Effector CD8-positive, alpha-beta T cell (primary cell): ENCODE results near the gene NCOR2.

Experiments used
- DNase-seq: peaks from one replicate; lab custom pipeline; 2025; lab: John Stamatoyannopoulos, UW

The NCOR2 gene

DNA sequence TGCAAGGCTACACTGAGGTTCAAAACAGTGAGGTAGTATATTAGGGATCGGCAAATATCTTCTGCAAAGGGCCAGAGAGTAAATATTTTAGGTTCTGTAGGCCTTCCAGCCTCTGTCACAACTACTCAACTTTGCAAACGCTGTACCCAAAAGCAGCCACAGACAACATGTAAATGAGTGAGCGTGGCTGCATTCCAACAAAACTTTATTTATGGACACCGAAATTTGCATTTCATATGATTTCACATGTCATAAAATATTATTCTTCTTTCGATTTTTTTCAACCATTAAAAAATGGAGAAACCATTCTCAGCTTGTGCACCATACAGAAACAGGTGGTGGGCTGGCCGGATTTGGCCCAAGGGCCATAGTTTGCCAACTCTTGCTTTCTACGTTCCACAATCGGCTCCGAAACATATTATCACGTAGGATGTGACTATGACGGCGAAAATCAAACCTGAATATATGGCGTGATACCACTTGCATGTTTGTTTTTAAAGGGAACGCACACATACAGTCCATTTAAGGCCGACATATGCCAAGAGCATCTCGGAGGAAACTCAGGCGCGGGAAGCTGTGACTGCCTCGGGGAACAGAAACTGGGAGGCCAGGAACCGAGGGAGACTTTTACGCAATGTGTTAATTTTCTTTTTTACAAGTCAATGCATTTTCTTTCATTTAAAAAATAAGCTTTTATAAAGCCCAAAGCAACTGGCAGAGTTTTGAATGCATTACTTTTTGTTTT is 7.1 kb downstream of the NCOR2 start:
- DNase-seq: no peak

DNA sequence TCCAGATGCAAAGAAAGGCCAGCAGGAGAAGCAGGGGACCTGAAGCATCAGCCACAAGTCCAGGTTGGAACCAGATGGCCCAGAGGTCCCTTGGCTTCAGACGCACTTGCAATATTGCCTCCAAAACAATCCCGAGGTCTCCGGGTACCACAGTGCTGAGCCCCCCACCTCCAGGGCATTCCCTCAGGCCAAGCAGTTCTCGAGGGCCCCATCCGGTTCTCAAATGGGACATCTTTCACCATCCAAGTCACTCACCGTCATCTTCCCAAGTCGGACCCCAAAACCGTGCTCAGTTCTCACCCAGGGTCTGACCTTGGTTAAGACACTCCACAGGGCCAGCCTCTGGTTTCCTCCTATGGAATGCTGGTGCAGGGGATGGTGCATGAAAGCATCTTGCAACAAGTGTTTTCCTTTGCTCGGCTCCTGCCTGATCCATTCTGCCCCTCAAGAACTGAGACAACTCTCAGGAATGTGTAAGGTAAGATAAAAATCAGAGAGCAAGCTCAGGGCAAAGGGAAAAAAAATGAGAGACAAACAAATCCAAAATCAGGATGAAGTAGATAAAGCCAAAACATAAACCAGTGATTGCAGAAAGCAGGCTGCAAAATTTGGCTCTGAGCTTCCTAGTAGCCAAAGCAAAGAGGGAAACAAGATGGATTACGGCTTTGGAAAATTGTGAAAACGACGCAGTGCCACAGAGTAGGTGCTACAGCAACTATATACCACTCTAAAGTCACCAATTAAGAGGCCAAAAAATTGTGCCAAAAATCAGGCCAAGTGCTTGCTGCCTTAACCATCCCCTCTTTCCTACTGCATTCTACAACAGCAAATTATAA is 8.0 kb downstream of the NCOR2 start:
- DNase-seq: no peak

DNA sequence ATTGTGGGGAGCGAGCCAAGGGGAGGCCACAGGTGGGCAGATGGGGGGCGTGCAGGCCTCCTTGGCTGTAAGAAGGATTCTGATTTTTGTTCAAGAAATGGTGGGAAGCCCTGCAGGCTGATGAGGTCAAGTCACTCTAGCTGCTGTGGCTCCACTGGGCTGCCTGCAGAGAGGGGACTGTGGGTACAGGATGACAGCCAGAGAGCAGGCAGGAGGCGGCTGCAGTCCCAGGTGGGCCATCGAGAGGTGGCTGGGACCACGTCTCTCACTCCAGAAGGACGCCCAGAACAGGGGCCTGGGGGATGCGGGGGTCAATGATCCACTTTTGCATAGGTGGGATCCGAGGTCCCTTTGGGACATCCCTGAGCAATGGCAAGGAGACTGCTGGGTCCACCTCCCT is 9.1 kb downstream of the NCOR2 start:
- no peak for DNase-seq

DNA sequence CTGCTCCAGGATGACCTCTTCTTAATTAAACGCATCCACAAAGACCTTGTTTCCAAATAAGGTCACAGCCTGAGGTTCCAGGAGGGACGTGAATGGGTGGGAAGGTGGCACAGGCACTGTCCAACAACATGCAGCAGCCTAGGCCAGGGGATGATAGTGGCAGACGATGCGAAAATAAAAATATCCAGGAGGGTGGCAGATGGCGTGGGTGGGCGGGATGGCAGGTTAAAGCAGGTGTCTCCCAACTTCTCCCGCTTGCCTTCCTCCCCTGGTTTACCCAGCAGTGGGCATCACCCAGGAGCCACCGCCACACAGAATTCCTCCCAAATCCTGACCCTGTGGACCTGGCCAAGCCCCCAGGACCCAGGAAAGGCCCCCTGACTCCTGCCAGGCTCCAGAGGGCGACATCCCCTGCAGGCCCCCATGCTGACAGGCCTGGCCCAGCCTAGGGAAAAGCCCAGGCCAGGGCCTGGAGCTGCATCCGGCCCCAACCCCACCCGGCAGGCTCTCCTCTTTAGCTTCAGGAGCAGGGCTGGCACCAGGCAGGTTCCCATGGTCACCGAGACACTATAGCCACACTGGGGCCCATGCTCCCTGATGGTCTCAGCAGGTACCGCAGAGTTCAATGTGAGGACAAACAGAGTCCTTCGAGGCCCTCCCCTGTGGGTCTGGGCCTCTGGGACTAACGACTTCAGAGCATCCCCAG is 9.7 kb downstream of the NCOR2 start:
- no peak for DNase-seq

DNA sequence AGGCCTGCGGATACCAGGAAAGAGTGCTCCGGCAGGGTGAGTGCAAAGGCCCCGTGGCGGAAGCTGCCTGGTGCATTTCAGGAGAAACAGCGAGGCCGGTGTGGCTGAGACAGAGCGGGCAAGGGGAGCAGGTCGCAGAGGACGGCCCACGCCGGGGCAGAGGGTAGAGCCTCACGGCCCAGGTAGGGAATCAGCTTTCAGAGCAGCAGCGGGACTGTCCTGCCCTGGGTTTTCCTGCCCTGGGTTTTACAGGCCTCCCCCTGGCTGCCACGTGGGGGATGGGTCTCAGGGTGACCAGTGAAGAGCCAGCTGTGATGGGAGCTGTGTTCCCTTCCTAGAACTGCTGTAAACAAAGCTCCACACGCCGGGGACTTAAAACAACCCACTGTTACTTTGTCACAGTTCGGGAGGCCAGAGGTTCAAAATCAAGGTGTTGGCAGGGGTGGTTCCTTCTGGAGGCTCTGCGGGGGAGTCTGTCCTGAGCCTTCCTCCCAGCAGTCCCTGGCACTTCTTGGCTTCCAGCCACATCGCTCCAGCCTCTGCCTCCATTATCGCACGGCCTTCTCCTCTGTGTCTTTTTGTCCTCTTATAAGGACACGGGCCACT is 10.4 kb downstream of the NCOR2 start:
- DNase-seq: no peak

DNA sequence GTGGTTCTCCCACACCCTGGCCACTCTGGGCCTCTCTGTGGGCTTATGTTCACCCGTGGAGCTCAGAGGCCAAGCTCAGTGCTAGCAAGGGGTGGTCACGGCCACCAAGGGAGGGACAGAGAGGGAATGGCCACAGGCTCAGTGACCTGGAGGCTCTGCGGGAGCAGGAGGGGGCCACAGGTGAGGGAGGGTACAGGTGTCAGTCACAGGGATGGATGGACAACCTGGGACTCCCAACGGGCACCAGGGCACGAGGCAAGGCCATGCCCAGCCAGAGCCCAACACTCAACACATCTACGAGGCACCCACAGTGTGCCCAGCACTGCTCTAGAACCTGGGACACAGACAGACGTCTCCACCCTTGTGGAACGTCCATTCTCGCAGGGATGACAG is 11.3 kb downstream of the NCOR2 start:
- no peak for DNase-seq

DNA sequence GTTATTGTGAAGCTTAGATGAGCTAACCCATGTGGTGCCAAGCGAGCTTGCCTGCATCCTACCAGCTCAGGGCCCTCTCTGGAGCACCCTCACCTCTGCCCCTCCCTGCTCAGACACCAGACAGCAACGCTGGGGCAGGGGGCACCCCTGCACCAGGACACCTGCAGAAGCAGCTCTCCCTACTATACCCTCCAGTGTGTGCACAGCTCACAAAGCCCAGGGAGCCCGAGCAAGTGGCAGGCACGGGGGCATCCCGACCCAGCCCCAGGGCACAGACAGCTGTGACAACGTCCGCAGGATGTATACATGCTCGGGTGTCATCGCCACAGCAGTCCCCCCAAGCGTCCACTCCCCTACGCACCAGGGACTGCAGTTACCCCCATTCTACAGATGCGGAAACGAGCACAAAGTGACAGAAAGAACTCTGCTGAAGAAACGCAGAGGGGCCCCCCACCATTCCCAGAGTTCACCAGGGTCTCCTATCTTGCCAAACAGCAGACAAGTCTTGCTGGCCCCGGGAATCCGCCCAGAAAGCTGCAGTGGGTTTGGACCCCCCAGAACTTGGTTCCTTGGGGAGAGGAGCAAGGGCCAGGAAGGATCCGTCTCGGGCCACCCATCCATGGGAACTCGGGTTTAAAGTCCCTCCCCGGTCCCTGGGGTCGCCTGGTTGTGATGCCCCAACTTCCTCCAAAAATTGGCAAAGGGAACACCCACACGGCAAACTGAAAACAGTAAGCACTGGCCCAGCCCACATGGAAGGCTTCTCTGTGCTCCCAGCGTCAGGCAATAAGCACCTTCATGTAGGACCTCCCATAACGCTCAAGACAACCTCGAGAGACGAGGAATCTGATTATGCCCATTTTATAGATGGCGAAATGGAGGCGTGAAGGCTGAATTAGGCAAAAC is 12.0 kb downstream of the NCOR2 start:
- DNase-seq: no peak

DNA sequence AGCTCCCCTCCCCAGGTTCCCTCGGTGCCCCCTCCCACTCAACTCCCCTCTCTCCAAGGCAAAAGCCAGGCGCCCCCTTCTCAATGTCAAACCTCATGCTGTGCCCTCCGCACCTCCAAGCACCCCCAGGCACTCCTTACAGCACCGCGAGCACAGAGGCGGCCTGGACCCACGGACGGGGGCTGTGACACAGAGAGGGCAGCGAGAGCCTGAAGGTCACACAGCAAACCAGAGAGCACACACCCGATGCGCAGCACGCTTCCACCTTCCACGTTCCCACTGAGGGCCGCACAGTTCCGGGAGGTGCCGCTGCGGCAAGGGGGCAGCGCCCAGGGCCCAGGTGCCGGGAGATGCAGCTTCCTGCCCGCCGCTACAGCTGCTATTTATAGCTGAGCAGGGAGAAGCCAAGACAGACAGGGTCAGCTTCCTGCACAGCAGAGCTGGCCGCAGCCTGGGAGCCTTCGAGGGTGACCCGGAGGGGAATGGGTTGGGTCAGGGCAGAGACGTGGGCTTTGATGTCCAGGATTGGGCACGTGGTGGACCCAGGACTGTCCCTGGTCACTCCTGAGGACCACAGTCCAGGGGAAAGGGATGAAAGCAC is 12.9 kb downstream of the NCOR2 start:
- DNase-seq: no peak

DNA sequence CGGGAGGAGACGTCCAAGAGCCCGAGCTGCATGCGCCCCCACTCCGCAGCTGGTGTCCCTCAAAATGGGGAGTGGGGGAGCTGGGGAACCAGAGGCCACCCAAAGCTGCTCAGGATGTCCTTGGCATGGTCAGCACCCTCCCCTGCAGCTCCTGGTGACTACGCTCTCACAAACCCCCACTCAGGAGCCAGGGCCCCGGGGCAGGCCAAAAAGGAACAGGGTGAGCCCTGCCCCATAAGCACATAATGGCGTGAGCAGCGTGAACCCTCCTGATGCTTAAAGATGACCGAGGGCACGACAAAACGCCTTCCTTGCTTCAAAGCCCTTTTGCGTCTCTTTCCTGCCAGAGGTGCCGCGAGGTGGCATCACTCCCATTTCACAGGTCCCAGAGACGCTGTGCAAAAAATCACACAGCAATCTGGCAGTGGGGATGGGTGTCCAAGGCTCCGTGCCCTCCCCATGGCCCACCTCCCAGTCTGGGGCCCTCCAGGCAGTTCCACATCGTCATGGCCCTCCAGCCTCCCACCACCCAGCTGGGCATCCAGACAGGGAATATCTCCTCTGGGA is 13.5 kb downstream of the NCOR2 start:
- no peak for DNase-seq

DNA sequence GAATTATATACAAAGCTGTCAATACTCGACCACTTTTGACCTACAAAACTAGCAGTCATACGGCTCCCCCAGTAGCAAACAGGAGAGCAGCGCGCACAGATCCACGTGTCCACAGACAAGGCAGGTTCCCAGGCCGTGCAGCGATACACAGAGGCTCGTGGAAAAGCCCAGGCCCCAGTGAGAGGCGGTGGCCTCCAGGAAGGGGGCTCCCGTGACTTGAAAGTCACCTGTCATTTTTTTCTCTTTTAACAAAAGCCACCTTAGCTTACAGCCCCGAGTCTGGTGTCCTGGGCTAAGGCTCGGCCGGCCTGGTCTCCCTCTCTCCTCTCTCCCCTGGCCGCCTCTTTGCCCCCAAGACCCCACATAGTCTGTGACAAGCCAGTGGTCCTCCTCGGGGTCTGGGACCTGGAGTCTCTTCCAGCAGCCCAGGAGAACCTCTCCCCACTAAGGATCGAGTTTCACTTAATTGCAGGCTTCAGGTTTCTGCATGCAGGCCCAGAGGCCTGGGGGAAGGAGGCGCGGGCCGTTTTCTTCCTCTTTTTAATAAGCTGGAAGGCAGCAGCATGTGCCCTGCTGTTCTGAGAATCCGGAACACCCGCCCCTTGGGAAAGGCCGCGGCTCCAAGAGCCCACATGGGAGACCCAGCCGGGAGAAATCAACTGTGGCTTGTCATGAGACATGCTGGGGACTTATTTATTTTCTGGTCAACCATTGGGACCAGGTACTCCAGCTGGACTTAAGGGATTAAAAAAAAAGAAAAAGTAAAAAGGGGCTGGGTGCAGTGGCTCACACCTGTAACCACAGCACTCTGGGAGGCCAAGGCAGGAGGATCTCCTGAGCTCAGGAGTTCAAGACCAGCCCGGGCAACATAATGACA is 15.9 kb downstream of the NCOR2 start:
- no peak for DNase-seq

DNA sequence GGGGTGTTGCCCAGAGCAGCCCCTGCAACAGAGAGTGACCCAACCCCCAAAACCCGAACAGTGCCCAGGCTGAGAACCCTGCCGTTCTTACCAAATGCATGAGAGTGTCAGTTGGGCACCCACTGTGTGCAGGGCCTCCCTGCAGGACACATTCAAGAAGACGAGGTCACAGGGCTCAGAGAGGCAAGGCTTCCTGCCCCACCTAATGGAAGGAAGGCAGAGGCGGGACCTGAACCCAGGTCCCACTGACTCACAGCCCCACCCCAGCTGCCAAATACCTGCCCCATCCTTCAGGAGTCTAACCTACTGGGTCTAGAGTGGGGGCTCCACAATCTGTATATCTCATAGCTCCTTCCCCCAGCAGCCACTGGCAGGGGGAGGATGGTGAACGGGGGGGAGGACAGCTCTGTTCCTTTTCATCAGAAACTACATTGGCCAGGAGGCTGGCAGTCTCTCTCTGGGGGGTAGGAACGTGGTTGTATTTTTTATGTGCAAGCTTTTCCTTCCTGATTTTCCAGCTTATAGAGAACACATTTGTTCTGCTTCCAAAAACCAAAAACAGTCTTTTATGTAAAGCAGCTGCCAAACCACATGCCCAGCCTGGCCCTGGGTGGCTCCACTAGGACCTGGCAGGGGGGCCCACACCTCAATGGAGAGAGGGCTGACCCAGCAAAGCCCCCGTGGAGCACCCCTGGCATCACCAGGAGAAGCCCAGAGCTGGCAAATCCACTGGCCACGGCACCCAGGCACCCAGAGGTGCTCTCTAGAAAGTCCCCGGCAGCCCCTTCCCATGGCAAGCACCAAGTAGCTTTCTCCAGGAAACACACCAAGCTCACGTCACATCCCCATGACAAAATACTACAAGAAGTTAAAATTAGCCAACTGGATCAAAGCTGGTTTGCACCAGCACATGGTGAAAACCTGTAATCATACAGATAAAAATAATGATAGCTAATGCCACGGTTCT is 17.0 kb downstream of the NCOR2 start:
- no peak for DNase-seq

DNA sequence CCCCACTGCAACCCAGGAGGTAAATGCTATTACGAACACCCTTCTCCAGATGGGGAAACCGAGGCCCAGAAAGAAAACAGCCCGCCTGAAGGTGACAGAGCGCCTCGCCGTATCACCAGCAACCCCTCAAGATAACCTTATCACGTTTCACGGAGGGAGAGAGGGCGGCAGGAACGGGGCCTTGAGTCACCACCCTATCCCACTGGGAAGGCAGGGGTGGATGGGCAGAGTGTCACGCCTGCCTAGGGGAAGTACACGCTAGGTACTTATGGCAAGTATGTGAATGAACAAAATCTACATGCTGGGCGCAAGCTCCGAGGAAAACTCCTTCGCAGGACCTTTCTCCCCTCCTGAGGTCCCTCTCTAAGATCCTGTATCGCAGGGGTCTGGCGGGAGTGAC is 17.8 kb downstream of the NCOR2 start:
- no peak for DNase-seq

DNA sequence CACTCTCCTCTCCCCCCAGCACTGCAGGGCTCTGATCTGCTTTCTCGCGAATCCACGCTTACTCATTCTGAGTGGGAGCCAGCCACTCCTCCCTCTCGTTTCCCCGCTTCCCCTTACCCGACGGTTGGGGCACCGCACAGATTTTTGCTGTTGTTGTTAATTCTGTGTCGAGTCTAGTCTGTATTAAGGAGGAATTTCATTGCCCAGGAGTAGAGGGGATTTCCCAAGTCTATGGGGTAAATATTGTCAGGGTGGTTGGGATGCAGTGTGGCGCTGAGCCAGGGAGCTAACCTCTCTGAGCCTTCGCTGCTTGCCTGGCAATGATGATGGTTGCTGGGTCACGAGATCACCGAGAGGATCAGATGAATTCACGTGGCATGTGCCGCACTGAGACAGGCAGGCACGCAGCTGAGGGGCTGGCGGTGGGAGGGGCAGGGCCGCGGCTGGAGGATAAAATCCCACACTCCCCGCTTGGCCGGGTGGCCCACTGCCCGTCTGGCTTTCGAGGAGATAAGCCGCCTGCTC is 18.5 kb downstream of the NCOR2 start:
- DNase-seq: no peak

DNA sequence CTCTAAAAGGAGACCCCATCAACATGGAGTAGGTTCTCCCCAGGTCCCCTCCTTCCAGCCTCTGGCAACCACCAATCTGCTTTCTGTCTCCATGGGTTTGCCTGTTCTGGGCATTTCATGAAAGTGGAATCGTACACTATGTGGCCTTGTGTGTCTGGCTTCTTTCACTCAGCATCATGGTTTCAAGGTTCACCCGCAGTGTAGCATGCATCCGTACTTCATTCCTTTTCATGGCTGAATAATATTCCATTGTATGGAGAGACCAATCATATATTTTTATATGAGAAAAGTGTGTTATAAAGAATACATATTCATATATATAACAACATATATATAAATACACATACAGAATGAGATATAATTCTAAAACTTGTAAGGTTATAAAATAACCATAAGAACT is 19.8 kb downstream of the NCOR2 start:
- no peak for DNase-seq

DNA sequence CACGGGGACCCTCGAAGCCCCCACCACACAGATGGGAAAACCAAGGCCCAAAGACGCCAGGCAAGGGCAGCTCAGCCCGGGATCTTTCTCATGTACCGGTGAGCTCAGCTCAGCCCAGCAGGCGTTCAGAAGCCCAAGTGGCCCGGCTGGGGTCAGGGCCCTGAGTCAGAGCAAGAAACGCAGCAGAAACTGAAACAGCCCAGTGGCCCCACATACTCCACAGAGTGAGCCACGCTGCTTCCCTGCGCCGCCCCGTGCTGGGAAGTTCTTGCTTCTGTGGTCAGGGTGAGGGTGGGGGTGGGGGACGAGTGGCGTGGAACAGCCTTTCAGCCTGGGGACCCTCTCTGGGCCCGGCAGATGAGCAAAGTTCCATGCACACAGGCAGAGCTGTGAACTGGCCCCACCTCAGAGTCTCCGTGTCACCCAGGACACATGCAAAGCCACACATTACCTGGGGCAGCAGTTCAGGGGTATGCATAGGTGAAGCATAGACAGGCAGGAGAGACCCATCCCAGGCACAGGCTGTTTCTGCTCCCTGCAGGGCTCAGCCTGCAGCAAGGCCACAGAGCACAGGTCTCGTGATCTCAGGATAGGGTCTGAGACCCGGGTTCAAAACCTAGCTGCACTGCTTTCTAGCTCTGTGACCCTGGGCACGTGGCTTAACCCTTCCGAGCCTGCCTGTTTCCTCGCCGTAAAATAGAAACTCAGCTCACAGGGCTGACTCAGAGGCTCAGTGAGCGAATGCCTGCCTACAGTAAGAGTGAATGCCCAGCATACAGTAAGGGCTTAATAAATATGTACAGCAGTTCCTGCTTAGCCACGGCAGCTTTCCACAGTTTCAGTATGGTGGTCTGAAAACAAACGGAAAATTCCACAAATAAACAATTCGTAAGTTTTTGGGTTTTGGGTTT is 21.6 kb downstream of the NCOR2 start:
- DNase-seq: no peak

DNA sequence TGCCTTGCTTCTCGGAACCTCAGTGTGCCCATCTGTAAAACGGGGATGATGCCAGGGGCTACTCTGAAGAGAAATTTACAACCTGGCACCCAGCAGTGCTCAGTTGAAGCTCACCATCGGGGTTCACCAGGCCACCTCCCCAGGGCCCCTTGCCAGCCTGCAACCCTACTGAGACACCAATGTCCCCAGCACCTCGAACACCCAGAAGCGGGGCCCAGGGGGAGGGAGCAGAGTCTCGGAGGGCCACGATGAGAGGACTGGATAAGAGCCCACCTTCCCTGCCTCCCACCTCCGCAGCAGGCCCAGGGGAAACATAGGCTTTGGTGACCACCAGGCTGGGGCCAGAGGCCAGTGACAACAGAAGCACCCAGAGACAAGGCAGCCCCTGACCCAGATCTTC is 22.4 kb downstream of the NCOR2 start:
- no peak for DNase-seq
